OCI-LY7 (cell line): ENCODE data around the gene MYH6.

Source experiments
- EZH2phosphoT487 ChIP-seq: fragments of 200-600 bp; sonication (generic); IDR thresholded peaks from 2 replicates; pipeline ENCODE4 v1.6.1; 2018; ENCODE audit warnings: low read depth, borderline replicate concordance, mild to moderate bottlenecking, mixed run types, antibody characterized with exemption, low read length, moderate library complexity, mixed read lengths
- TF ChIP-seq, protein P1 (sequence below): fragments of 200-600 bp; sonication (generic); conservative IDR thresholded peaks from 2 replicates; pipeline ENCODE4 v1.5.1; 2014; ENCODE audit warnings: mild to moderate bottlenecking, antibody characterized with exemption, low read length, moderate library complexity, mixed read lengths

DNA sequence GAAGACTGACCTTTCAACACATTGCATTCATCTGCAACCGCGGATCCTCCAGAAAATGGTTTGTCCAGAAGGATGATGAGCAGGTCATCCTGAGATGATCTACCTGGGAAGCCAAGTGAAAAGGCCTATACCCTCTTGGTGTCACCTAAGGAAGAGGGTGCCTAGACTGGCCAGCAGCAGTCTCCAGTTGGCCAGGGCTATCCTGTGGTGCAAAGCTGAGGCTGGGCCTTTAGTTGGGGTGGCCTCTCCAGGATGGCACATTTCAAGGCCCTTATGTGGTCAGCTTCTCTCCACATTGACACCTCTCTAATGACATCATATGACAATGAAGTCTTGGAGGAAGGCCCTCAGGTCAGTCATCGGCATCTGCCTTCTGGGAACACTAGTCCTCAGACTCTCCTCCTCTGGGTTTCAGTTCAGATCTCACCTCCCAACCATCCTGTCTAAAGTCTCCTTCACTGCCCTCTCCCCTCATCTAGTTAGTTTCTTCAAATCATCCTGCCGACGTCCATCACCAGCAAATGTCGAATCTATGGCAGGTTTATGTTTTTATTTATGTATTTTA, 52.1 kb downstream of the MYH6 start:
- TF ChIP-seq, protein P1, sequence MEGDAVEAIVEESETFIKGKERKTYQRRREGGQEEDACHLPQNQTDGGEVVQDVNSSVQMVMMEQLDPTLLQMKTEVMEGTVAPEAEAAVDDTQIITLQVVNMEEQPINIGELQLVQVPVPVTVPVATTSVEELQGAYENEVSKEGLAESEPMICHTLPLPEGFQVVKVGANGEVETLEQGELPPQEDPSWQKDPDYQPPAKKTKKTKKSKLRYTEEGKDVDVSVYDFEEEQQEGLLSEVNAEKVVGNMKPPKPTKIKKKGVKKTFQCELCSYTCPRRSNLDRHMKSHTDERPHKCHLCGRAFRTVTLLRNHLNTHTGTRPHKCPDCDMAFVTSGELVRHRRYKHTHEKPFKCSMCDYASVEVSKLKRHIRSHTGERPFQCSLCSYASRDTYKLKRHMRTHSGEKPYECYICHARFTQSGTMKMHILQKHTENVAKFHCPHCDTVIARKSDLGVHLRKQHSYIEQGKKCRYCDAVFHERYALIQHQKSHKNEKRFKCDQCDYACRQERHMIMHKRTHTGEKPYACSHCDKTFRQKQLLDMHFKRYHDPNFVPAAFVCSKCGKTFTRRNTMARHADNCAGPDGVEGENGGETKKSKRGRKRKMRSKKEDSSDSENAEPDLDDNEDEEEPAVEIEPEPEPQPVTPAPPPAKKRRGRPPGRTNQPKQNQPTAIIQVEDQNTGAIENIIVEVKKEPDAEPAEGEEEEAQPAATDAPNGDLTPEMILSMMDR = no peak
- TF ChIP-seq EZH2phosphoT487 = no peak
